HG03457 (cell line): Measurements from ENCODE around the gene HNRNPK.

Experiments used
- ATAC-seq: cut with Tn5 transposase; IDR thresholded peaks from one replicate; pipeline ENCODE4 v1.9.1; 2021; ENCODE audit warnings: moderate number of reproducible peaks; ENCODE audit not compliant: unreplicated experiment

HNRNPK gene

GRCh38 chr9:83979812-83980394, at the start of gene HNRNPK:
TSS of gene HNRNPK (minus strand) at chr9:83980215. CDS start at chr9:83978252, 1,963 bp downstream.
- ATAC-seq: peak; percentile 79

GRCh38 chr9:84027201-84027600, 47.2 kb upstream of the HNRNPK start:
- no peak for ATAC-seq

GRCh38 chr9:84024041-84024575, 44.1 kb upstream of the HNRNPK start:
- ATAC-seq: no peak

- no peak for ATAC-seq
Measured at GRCh38 chr9:84007662-84008061, 27.6 kb upstream of the HNRNPK start.

GRCh38 chr9:84003246-84003645, 23.2 kb upstream of the HNRNPK start:
- no peak for ATAC-seq

GRCh38 chr9:84002344-84002743, 22.3 kb upstream of the HNRNPK start:
- ATAC-seq: peak; percentile 79

GRCh38 chr9:84001621-84002020, 21.6 kb upstream of the HNRNPK start:
- no peak for ATAC-seq

- ATAC-seq: no peak
Measured at GRCh38 chr9:84000186-84000585, 20.2 kb upstream of the HNRNPK start.

- ATAC-seq: no peak
Measured at GRCh38 chr9:83999141-83999918, 19.3 kb upstream of the HNRNPK start.

GRCh38 chr9:83996126-83996525, 16.1 kb upstream of the HNRNPK start:
- ATAC-seq: no peak

GRCh38 chr9:83992901-83993300, 12.9 kb upstream of the HNRNPK start:
- ATAC-seq: no peak

GRCh38 chr9:83992407-83992806, 12.4 kb upstream of the HNRNPK start:
- ATAC-seq: no peak

GRCh38 chr9:83991355-83991754, 11.3 kb upstream of the HNRNPK start:
- ATAC-seq: no peak

- ATAC-seq: no peak
Measured at GRCh38 chr9:83988411-83988810, 8.4 kb upstream of the HNRNPK start.

- ATAC-seq: no peak
Measured at GRCh38 chr9:83987402-83987791, 7.4 kb upstream of the HNRNPK start.

GRCh38 chr9:83986765-83987401, 6.9 kb upstream of the HNRNPK start:
- no peak for ATAC-seq

GRCh38 chr9:83986195-83986594, 6.2 kb upstream of the HNRNPK start:
- ATAC-seq: no peak

- no peak for ATAC-seq
Measured at GRCh38 chr9:83981126-83981871, 1.3 kb upstream of the HNRNPK start.

GRCh38 chr9:83980395-83981125, 545 bp upstream of the HNRNPK start, which contains the start of gene RMI1:
TSS of gene RMI1 (plus strand) at chr9:83980805. CDS start at chr9:84000987, 20,182 bp downstream.
- peak; percentile 53 for ATAC-seq
